Gastroesophageal sphincter (tissue), 4 donors: ENCODE measurements around the gene SHOC1. TPM values are rescaled to one million over a fixed set of nuclear protein-coding genes. Genes with fewer than 3 reads are reported as not detected.

ENCODE experiments used
- ATAC-seq: fragments of 150-250 bp; one replicate; pipeline ENCODE4 v1.9.1; 2016; ENCODE audit warnings: mild to moderate bottlenecking, moderate library complexity
- H3K27ac ChIP-seq, 4 donors: fragments of 200-600 bp; sonication (generic) in 3 of 4; 1 replicate in 3 of 4; 2 replicates in 1 of 4; pipeline ENCODE4 v1.5.1; 2016 to 2019
- H3K27me3 ChIP-seq: fragments of 200-600 bp; sonication (generic); one replicate; pipeline ENCODE4 v1.5.1; 2019
- H3K36me3 ChIP-seq, 2 donors: fragments of 200-600 bp; sonication (generic); one replicate each; pipeline ENCODE4 v1.5.1; 2019; ENCODE audit warnings: control low read depth in 1 of 2
- H3K4me1 ChIP-seq, 3 donors: fragments of 200-600 bp; sonication (generic); 1 replicate in 2 of 3; 2 replicates in 1 of 3; pipeline ENCODE4 v1.5.1; 2016 to 2019; ENCODE audit warnings: control low read depth in 2 of 3
- H3K4me3 ChIP-seq, 2 donors: fragments of 200-600 bp; sonication (generic); one replicate each; pipeline ENCODE4 v1.5.1; 2019; ENCODE audit warnings: mild to moderate bottlenecking in 1 of 2, moderate library complexity in 1 of 2
- H3K9me3 ChIP-seq, 3 donors: fragments of 200-600 bp; sonication (generic); one replicate each; pipeline ENCODE4 v1.5.1; 2017 to 2019; ENCODE audit warnings: control low read depth in 2 of 3
- CTCF ChIP-seq, 4 experiments: fragments of 200-600 bp in 2 of 4; fragments of 450-650 bp in 2 of 4; sonication (generic) in 1 of 4; IDR thresholded peaks; one replicate each; pipeline ENCODE4 v1.5.1; 2017 to 2019; ENCODE audit warnings: antibody characterized with exemption in 4 of 4, mild to moderate bottlenecking in 2 of 4, moderate library complexity in 2 of 4
- EP300 ChIP-seq: sonication (generic); formaldehyde crosslinking; IDR thresholded peaks from one replicate; pipeline ENCODE4 v1.6.1; 2017; ENCODE audit warnings: antibody characterized with exemption, mild to moderate bottlenecking
- POLR2A ChIP-seq, 2 donors: fragments of 450-650 bp; IDR thresholded peaks; one replicate each; pipeline ENCODE4 v1.6.1; 2017; ENCODE audit warnings: antibody characterized with exemption in 2 of 2, mild to moderate bottlenecking in 2 of 2, moderate library complexity in 1 of 2
- POLR2AphosphoS5 ChIP-seq: sonication (generic); formaldehyde crosslinking; IDR thresholded peaks from one replicate; pipeline ENCODE4 v1.6.1; 2017; ENCODE audit warnings: antibody characterized with exemption
- WGBS, 2 donors: methylation state at CpG; one replicate each; pipeline ENCODE4 v1.1.5; 2018; ENCODE audit warnings: low coverage in 1 of 2; 5-methylcytosine and 5-hydroxymethylcytosine counted together
- total RNA-seq, 4 donors: library from RNA; depleted of rRNA; stranded (reverse); fragments of >200 nt; gene quantifications; one replicate each; pipeline ENCODE4 v1.1.0, GENCODE V29; 2016

Gene SHOC1
- total RNA-seq, 4 donors from 2014 or later, result not detected

GRCh38 chr9:111831371-111832108, 36.8 kb upstream of the SHOC1 start:
- Histone ChIP-seq H3K4me3 (no peak overlapping the region), H3K4me1 (no peaks in the 10 kb centered on the region), H3K27ac (no peak overlapping the region), H3K9me3 (no peaks in the 10 kb centered on the region), H3K36me3 (no peaks in the 10 kb centered on the region), H3K27me3 (no peaks in the 10 kb centered on the region)
- no peak for ATAC-seq
- 64 to 81% methylated on average over 4 to 5 of the region's 5 CpGs for WGBS, 2 donors
- TF ChIP-seq POLR2AphosphoS5 (no peak), POLR2A (IDR thresholded peaks at IDR 0.05) (no peak), EP300 (no peak), CTCF (IDR thresholded peaks at IDR 0.05) (no peak)

GRCh38 chr9:111828193-111828592, 33.5 kb upstream of the SHOC1 start:
- Histone ChIP-seq H3K4me3 (no peak overlapping the region), H3K9me3 (no peaks in the 10 kb centered on the region), H3K4me1 (no peaks in the 10 kb centered on the region), H3K27ac (no peak overlapping the region), H3K27me3 (no peaks in the 10 kb centered on the region), H3K36me3 (no peaks in the 10 kb centered on the region)
- no peak for ATAC-seq
- TF ChIP-seq POLR2A (IDR thresholded peaks at IDR 0.05) (no peak), CTCF (IDR thresholded peaks at IDR 0.05) (no peak), EP300 (no peak), POLR2AphosphoS5 (no peak)
- WGBS, 2 donors, result 60 to 74% methylated on average over 3 to 4 of the region's 4 CpGs

- H3K36me3 ChIP-seq, result no peaks in the 10 kb centered on the region
- no peaks in the 10 kb centered on the region for H3K9me3 ChIP-seq
- WGBS, 2 donors, result 41 to 65% methylated on average over 3 of the region's 3 CpGs
- no peak overlapping the region for H3K27ac ChIP-seq
- TF ChIP-seq POLR2A (IDR thresholded peaks at IDR 0.05) (no peak), EP300 (no peak), CTCF (IDR thresholded peaks at IDR 0.05) (no peak), POLR2AphosphoS5 (no peak)
- ATAC-seq, result no peak
- no peaks in the 10 kb centered on the region for H3K4me1 ChIP-seq
- H3K4me3 ChIP-seq, result no peak overlapping the region
- no peaks in the 10 kb centered on the region for H3K27me3 ChIP-seq
Observed at GRCh38 chr9:111825468-111826145, 30.9 kb upstream of the SHOC1 start.

- Histone ChIP-seq H3K4me3 (no peak overlapping the region), H3K4me1 (no peaks in the 10 kb centered on the region), H3K36me3 (no peaks in the 10 kb centered on the region), H3K9me3 (no peaks in the 10 kb centered on the region), H3K27me3 (no peaks in the 10 kb centered on the region), H3K27ac (no peak overlapping the region)
- WGBS, 2 donors, result 88% methylated on average over 4 of the region's 5 CpGs; no CpG with 5 or more reads in 1 of the 2 donors
- TF ChIP-seq EP300 (no peak), POLR2A (IDR thresholded peaks at IDR 0.05) (no peak), POLR2AphosphoS5 (no peak), CTCF (IDR thresholded peaks at IDR 0.05) (no peak)
- ATAC-seq, result no peak
Observed at GRCh38 chr9:111821006-111821528, 26.3 kb upstream of the SHOC1 start.
